Activated CD8-positive, alpha-beta memory T cell treated with anti-CD3 and anti-CD28 coated beads, Interleukin-2, amount 50 U/mL, for 1 hour (primary cell): ENCODE results near the gene NR4A2.

Experiments
- DNase-seq: peaks from one replicate; pipeline ENCODE4 v3.0.0-alpha.2; 2020; ENCODE audit errors: extremely low read depth

Gene NR4A2

DNA sequence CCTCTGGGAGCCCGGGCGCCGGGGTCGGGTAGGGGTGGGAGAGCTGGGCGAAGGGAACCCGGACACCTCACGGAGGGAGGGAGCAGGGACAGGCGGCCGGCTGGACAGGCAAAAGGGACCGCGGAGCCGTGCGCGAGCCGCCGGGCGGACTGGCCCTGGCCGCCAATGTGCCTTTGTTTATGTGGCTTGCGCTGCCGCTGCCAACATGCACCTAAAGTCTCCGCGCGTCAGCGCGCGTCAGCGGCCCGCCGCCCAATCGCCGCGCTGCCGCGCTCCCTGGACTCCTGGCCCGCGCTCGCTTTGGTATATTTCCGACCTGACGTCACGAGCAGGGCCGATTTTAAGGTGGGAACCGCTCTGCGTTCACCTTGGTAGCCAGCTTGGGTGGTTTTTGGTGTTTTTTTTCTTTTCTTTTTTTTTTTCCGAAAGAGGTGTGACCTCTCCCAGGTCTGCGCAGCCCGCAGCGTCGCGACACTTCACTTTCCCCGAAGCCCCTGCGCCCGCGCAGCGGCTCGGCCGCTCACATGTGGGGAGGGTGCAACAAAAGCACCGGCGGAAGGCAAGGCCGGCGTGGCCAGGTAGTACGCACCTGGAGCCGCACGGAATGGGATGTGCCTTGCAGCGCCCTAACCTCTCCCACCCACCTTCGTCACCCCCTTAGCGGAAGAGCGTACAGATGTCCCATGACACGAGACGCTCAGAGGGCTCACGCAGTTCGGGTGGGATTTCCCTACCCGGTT is at the start of gene NR4A2:
Gene NR4A2 (minus strand): TSS at position 188 of the 740 bp plus-strand sequence. CDS start 2,535 bp downstream, outside the sequence.
- peak; percentile 92 for DNase-seq

- DNase-seq = no peak
Observed at GRCh38 chr2:156380117-156380645, 47.7 kb upstream of the NR4A2 start.

DNA sequence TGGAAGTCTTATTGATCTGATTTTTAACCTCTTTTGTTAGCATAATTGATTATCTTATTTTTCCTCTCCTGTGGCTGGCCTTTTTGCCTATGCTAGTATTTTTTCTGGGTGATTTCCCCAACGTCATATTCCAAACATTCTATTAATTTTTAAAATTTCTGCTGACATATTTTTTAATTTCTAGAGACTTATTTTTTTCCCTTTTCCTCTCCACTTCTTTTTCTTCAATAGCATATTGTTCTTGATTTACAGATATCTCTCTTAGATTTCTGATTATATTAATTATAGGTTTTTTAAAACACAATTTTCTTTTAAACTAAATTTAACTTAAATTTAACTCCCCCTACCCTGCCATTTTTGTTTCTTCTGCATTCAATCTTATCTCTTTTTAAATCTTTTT is 47.2 kb upstream of the NR4A2 start:
- DNase-seq = no peak

DNA sequence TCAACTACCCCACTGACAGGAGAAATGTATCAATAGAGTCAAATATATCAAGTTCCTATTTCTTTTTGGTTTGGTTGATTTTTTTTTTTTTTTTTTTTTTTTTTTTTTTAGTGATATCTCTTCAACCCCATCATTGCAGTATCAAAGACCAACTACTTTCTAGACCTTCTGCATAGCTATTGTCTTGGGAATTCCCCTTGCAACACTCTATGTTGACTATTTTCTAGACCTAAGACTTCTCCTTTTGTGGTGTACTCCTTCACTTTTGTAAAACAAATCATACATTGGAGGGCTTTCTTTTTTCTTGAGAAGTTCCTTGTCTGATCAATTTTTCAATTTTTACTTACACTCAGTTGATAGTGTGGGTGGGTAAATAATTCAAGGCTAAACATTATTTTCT is 46.5 kb upstream of the NR4A2 start:
- DNase-seq = no peak

DNA sequence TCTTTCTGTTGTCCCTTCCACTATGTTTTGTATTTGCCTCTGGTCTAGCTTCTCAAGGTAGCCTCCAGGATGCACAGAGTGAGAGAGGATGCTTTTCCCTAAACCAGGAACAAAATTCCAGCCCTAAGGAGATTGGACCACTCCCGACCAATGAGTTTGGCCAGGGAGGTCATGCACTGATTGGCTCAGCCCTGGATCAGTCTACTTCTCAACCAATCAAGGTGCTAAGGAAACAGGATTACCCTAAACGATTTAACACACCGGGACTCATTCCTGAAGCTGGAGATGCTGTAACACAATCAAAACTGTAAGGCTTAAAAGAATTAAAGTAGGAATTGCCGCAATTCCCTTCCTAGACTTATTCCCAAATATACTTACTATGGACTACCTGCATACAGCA is 34.2 kb upstream of the NR4A2 start:
- no peak for DNase-seq

GRCh38 chr2:156363141-156363540 is 30.6 kb upstream of the NR4A2 start:
- DNase-seq = no peak

- DNase-seq = no peak
Observed at GRCh38 chr2:156356014-156356754, 23.7 kb upstream of the NR4A2 start.

DNA sequence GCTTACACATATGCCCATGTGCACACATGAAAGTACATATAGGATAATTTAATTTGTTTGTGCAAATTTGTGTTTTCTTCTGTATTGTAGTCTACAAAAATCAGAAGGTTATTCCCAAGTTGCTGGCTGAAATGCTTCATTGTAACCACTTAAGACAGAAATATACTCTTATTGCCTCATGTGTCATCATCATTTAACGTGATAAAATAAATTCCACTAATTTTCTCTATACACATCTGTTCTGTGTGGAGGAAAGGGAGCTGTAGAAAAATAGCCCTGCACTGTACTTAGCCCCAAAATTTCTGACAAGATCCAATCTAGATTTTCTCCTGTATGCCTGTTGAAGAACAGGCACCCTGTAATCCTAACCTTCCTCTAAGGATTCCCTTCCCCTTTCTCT is 20.4 kb upstream of the NR4A2 start:
- no peak for DNase-seq

DNA sequence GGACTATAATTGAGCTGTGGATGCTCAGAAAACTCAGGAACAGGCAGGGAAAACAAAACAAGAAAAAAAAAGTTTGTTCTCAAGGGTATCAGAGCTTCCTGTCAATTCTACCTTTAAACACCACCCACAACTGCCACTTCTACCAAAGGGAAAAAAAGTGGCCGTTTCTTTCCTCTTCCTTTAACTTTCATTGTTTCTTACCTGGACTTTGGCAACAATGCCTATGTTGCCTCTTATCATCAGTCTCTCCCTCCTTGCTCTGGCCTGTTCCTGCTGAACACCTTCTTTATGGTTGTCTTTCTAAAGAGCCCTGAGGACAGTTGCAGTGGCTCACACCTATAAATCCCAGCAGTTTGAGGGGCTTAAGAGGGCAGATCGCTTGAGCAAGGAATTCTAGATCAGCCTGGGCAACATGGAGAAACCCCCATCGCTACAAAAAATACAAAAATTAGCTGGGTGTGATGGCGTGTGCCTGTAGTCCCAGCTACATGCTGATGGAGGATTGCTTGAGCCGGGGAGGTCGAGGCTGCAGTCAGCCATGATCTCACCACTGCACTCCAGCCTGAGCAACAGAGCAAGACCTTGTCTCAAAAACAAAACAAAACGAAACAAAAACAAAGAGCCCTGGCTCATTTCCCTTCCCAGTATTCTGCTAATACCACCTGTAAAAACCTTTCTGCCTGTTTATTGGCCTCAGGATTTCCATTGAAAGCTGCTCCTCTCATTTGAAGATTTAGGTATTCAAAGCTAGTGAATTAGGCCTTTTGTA is 18.0 kb upstream of the NR4A2 start:
- no peak for DNase-seq

- no peak for DNase-seq
Observed at GRCh38 chr2:156349605-156350004, 17.1 kb upstream of the NR4A2 start.

GRCh38 chr2:156349161-156349560 is 16.6 kb upstream of the NR4A2 start:
- DNase-seq = no peak

DNA sequence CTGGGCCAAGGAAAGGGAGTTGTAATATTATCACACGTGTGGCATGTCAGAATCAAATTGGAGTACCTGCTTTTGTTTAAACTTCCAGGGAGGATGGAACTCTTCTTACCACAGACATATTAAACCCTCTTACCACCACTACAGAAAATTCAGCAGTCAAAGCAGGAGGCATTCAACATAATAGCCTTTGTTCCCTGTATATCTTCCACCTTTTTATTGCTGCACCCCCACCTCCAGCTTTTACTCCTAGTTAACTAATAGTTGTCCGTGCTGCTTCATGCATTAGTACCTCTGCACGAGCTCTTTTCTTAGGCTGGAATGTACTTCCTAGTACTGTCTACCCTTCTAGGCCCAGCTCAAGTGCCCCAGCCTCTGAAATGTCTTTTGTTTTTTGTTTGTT is 14.9 kb upstream of the NR4A2 start:
- DNase-seq = no peak

DNA sequence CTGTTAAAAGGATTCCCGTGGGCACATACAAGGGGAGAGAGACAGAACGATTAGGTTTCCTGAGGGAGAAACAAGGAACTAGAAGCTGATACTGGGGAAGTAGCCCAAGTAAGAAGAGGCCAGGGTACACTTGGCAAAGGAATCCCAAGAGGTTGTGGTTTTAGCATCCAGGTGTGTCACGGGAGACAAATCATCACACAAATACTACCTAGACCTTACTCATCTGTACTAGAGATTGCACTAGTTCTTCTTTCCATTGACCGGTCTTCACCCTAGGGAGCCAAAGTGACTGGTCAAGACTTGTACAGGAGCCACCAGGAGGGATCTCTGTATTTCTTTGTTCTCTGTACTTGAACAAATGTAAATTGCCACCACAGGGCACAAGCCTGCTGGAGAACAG is 14.2 kb upstream of the NR4A2 start:
- no peak for DNase-seq

- no peak for DNase-seq
Observed at GRCh38 chr2:156345582-156345981, 13.1 kb upstream of the NR4A2 start.

DNA sequence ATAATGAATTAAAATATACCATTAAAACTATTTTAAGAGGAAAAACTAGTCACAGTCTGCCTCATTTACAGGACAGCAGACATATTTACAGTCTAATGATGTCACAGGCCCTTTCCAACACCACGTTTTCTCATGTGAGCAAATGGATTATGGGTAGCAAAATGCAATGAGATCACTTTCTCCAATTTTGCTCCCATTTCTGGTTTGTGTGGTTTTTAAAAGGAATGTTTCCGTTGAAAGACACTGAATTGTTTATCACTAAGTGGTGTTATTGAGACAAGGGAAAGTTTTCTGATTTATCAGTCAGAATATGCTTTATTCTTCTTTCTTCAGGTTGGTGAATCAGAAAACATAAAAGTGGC is 11.4 kb upstream of the NR4A2 start:
- DNase-seq = no peak

GRCh38 chr2:156343096-156343939 is 10.8 kb upstream of the NR4A2 start:
- DNase-seq = no peak

GRCh38 chr2:156342254-156343095 is 10.0 kb upstream of the NR4A2 start:
- DNase-seq = peak; percentile 90

GRCh38 chr2:156341452-156342253 is 9.1 kb upstream of the NR4A2 start:
- DNase-seq = peak; percentile 89

GRCh38 chr2:156340804-156341451 is 8.4 kb upstream of the NR4A2 start:
- DNase-seq = no peak
